ENCODE data around the gene FURIN. TPM values are rescaled to one million over a fixed set of nuclear protein-coding genes. Genes with fewer than 3 reads are reported as not detected.

Gene FURIN
- total RNA-seq, 1 donor from 2014 or later, result 122 TPM

GRCh38 chr15:90859234-90860131, 8.9 kb upstream of the FURIN start:
- DNase-seq (ENCODE audit: low read depth) (no peak), FAIRE-seq (no peak)
- Histone ChIP-seq H3K4me2 (ENCODE audit: low read length) (no peak overlapping the region), H3K27ac (ENCODE audit: low read depth, low read length) (no peak overlapping the region), H3K4me1 (ENCODE audit: insufficient read depth, low read length) (peaks cover 4% of the 10 kb centered on the region), H3K9me3 (ENCODE audit: insufficient read depth, low read depth, low read length) (no peaks in the 10 kb centered on the region), H3K79me2 (ENCODE audit: insufficient read depth, low read length) (no peaks in the 10 kb centered on the region), H3K9ac (ENCODE audit: low read length) (no peak overlapping the region), H3K4me3 (ENCODE audit: insufficient read depth, low read depth, low read length) (no peak overlapping the region), H4K20me1 (ENCODE audit: insufficient read depth, low read length) (no peaks in the 10 kb centered on the region), H3K27me3 (ENCODE audit: insufficient read depth, low read length) (no peaks in the 10 kb centered on the region), H2AFZ (ENCODE audit: low read depth, low read length) (peak overlapping the region; percentile 18), H3K36me3 (ENCODE audit: insufficient read depth, low read length) (no peaks in the 10 kb centered on the region)
- Mint-ChIP-seq H3K9me3 (ENCODE audit: unreplicated experiment) (no peaks in the 10 kb centered on the region), H3K27ac (ENCODE audit: unreplicated experiment) (no peak overlapping the region), H3K4me1 (ENCODE audit: low read depth, unreplicated experiment) (peaks cover 5% of the 10 kb centered on the region), H3K4me3 (ENCODE audit: unreplicated experiment) (no peak overlapping the region), H3K36me3 (ENCODE audit: low read depth, unreplicated experiment) (no peaks in the 10 kb centered on the region), H3K27me3 (ENCODE audit: low read depth, unreplicated experiment) (peaks cover 8% of the 10 kb centered on the region)
- no peak for TF ChIP-seq EZH2 (IDR thresholded peaks at IDR 0.05; ENCODE audit: insufficient read depth, low read length)
- TF ChIP-seq CTCF (IDR thresholded peaks at IDR 0.05; ENCODE audit: insufficient read depth, low read depth, low read length), result no peak

- Histone ChIP-seq H3K27ac (ENCODE audit: low read depth, low read length) (no peak overlapping the region), H2AFZ (ENCODE audit: low read depth, low read length) (no peak overlapping the region), H3K36me3 (ENCODE audit: insufficient read depth, low read length) (no peaks in the 10 kb centered on the region), H3K4me2 (ENCODE audit: low read length) (no peak overlapping the region), H3K9me3 (ENCODE audit: insufficient read depth, low read depth, low read length) (no peaks in the 10 kb centered on the region), H3K4me1 (ENCODE audit: insufficient read depth, low read length) (peaks cover 4% of the 10 kb centered on the region), H3K4me3 (ENCODE audit: insufficient read depth, low read depth, low read length) (no peak overlapping the region), H3K79me2 (ENCODE audit: insufficient read depth, low read length) (no peaks in the 10 kb centered on the region), H3K27me3 (ENCODE audit: insufficient read depth, low read length) (no peaks in the 10 kb centered on the region), H4K20me1 (ENCODE audit: insufficient read depth, low read length) (no peaks in the 10 kb centered on the region), H3K9ac (ENCODE audit: low read length) (no peak overlapping the region)
- no peaks in the 10 kb centered on the region for H3K36me3 Mint-ChIP-seq (ENCODE audit: low read depth, unreplicated experiment)
- H3K4me1 Mint-ChIP-seq (ENCODE audit: low read depth, unreplicated experiment), result peaks cover 5% of the 10 kb centered on the region
- no peak for TF ChIP-seq EZH2 (IDR thresholded peaks at IDR 0.05; ENCODE audit: insufficient read depth, low read length)
- no peak for TF ChIP-seq CTCF (IDR thresholded peaks at IDR 0.05; ENCODE audit: insufficient read depth, low read depth, low read length)
- FAIRE-seq (no peak), DNase-seq (ENCODE audit: low read depth) (no peak)
- H3K9me3 Mint-ChIP-seq (ENCODE audit: unreplicated experiment), result no peaks in the 10 kb centered on the region
- no peak overlapping the region for H3K4me3 Mint-ChIP-seq (ENCODE audit: unreplicated experiment)
- H3K27me3 Mint-ChIP-seq (ENCODE audit: low read depth, unreplicated experiment), result peaks cover 8% of the 10 kb centered on the region
- no peak overlapping the region for H3K27ac Mint-ChIP-seq (ENCODE audit: unreplicated experiment)
These were observed 7.9 kb upstream of the FURIN start for GRCh38 chr15:90860450-90860849.

All from astrocyte (in vitro differentiated cells and primary cell).